Measurements from ENCODE around the gene MTMR10. TPM values are rescaled to one million over a fixed set of nuclear protein-coding genes. Genes with fewer than 3 reads are reported as not detected.

The MTMR10 gene
- total RNA-seq, 1 donor from 2014 or later = 49.6 TPM

GRCh38 chr15:30962079-30962478 lies 29.3 kb downstream of the MTMR10 start:
- no peak for DNase-seq (ENCODE audit: low read depth in 2 of 2)

DNA sequence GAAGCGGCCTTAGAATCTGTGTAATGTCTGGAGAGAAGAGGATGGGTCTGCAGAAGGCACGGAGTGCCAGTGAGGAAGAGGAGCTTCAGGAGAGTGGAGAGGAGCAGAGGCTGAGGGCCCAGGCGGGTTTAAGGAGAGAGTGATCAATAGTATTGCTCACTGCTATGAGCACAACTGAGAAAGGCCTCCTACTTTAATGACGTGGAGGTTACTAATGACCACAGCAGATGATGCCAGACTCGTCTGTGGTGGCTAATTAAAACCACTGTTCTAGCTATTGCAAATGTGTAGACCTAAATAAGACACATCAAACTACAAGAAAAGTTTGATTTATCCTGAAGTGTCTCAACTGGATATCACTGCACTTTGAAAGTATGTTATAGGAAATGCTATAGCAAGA lies 33.2 kb downstream of the MTMR10 start:
- DNase-seq (ENCODE audit: low read depth in 2 of 2) = no peak

GRCh38 chr15:30956216-30957124 lies 35.0 kb downstream of the MTMR10 start:
- no peak for DNase-seq (ENCODE audit: low read depth in 2 of 2)

DNA sequence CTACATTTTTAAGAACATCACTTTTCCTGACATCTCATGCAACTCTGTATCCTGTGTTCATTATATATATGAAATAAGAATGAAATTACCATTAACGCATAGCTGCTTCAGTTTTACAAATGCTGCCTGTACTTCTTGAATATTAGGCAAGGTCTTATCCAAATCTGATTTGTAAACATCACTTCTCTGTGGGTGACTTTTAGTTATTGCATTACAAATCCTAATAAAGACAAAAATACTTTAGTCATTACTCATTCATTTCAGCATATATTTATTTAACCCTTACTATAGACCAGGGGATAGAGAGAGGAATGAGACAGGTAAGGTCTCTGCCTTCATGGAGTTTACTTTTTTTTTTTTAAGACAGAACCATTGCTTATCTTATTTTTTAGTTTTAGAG lies 36.8 kb downstream of the MTMR10 start:
- DNase-seq (ENCODE audit: low read depth in 2 of 2) = no peak

- peak in 1 of 2 donors; percentile 88 for DNase-seq (ENCODE audit: low read depth in 2 of 2)
These were observed 37.6 kb downstream of the MTMR10 start for GRCh38 chr15:30953731-30954378.

DNA sequence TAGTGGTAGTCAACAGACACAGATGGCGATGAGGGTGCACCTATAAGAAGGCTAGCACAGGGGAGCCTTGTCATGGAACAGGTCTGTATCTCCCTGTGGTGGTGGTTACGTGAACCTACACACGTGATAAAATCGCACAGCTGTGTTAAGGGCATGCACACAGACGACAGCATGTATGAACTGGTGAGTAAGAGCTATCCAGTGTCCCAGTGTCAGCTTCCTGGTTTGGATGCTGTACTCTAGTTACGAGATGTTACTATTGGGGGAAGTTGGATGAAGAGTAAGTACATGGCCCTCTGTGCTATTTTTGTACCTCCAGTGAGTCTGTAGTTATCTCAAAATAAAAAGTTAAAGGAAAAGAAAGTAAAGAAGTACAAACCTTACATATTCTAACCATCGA lies 38.2 kb downstream of the MTMR10 start:
- no peak for DNase-seq (ENCODE audit: low read depth in 2 of 2)

- DNase-seq (ENCODE audit: low read depth in 2 of 2) = no peak
These were observed 47.6 kb downstream of the MTMR10 start for GRCh38 chr15:30943654-30944335.

DNA sequence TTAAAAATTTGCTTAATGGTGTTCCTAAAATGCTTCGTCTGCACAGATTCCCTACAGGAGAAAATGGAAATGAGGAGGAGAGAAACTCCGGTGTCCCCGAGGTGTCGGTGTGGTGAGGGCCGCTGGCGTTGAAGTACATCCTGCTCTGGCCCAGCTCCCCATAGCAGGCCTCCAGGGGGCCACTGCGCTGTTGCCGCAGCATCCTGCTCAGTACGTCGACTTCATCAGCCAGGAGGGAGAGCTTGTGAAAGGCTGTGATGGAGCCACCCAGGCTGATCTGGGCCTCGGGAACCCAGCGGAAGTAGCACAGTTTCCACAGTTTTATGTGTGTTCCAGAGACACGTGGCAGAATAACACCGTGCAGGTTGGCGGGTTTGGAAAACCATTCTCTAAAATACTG lies 49.9 kb downstream of the MTMR10 start:
- DNase-seq (ENCODE audit: low read depth in 2 of 2) = no peak

- DNase-seq (ENCODE audit: low read depth in 2 of 2) = no peak
These were observed 51.1 kb downstream of the MTMR10 start for GRCh38 chr15:30940359-30940758.

GRCh38 chr15:30939161-30939560 lies 52.3 kb downstream of the MTMR10 start:
- no peak for DNase-seq (ENCODE audit: low read depth in 2 of 2)

- no peak for DNase-seq (ENCODE audit: low read depth in 2 of 2)
These were observed 58.1 kb downstream of the MTMR10 start for GRCh38 chr15:30933293-30933692.

DNA sequence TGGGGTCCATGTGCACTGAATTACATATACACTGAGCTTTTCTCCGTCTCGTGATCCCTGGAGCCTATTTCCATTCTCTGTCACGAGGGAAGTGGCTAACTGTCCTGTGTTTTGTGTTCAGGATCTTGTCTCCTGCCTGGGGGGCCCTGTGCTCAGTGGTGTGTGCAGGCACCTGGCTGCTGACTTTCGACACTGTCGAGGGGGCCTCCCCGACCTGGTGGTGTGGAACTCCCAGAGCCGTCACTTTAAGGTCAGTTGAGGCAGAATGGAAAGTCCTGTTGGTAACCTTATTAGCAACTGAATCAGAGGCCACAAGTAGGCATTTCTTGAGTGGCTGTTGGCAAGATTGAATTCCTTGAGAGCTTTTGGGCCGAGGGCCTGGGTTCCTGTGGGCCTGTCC lies 61.0 kb downstream of the MTMR10 start:
- no peak for DNase-seq (ENCODE audit: low read depth in 2 of 2)

- DNase-seq (ENCODE audit: low read depth in 2 of 2) = no peak
These were observed 61.4 kb downstream of the MTMR10 start for GRCh38 chr15:30929982-30930381.

DNA sequence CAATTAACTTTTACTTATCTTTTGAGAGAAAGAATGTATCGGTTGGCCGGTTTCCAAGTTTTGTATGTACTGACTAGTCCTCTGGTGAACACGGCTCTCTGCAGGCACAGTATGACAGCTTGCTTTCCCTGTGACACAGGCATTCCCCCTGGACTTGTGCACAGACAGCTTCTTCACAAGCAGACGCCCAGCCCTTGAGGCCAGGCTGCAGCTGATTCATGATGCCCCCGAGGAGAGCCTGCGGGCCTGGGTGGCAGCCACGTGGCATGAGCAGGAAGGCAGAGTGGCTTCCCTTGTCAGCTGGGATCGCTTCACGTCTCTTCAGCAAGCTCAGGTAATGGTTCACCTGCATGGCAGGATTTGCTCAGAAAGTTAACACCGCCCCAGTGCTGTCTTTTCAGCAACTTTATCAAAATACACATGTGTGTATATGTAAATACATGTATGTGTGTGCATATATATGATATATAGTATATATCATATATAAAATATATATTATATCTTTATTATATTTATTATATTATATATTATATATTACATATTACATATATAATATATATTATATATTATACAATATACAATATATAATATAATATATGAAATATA lies 62.3 kb downstream of the MTMR10 start:
- no peak for DNase-seq (ENCODE audit: low read depth in 2 of 2)

DNA sequence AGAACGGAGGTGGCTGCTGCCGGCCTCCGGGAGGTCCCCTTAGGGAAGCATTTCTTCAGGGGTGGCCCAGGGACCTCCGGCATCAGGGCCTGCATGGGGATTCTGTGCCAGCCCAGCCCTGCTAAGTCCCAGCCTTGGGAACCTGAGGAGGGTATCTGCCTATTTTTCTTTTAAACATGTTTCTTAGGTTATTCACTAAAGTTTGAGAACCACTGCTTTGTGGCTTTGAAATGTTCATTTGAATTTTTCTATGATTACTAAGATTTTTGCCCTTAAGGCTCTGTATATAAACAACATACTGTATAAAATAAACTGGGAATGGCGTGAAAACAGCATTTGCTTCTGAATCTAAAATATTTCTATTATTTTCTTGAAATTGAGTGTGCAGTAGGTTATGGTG lies 63.4 kb downstream of the MTMR10 start:
- no peak for DNase-seq (ENCODE audit: low read depth in 2 of 2)

DNA sequence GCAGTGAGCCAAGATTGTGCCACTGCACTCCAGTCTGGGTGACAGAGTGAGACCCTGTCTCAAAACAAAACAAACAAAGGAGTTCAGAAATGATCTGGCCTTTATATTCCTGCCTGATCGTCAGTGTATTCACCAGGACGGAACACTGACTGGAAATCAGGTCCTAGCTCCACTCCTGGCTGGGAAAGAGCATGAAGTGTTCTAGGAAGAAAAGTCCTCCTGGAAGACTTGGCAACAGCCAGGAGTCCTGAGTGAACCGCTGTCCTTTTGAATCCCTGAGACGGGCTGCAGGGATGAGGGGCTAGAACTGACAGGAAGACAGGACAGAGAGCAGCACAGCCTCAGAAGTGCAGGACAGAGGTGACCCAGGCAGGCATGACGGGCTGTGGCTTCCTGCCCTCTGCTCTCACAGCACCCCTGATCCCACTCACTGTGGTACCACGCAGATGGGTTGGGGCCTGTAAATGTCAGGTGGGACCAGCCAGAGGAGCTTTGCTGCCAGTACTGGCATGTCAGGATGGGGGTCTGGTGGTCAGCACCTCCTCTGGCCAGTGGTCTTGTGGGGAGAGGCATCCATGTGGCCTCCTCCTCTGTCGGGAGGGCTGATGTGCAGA lies 64.2 kb downstream of the MTMR10 start:
- no peak for DNase-seq (ENCODE audit: low read depth in 2 of 2)

GRCh38 chr15:30926161-30926560 lies 65.3 kb downstream of the MTMR10 start:
- DNase-seq (ENCODE audit: low read depth in 2 of 2) = no peak

- no peak for DNase-seq (ENCODE audit: low read depth in 2 of 2)
These were observed 65.7 kb downstream of the MTMR10 start for GRCh38 chr15:30925686-30926085.

DNA sequence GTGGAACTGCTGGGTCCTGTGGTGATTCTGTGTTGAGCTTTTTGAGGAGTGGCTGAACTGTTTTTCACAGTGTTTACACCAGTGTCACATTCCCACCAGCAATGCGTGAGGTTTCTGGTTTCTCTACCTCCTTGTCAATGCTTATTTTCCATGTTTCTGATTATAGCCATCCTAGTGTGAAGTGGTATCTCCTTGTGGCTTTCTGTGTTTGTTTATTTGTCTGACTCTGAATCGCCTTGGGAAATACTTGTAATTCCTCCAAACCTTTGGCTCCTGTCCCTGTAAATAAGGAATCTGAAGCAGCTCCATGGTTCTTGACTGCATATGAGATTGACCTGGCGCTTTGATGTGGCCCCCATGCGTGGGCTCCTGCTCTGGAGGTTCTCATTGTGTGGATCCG lies 67.1 kb downstream of the MTMR10 start:
- DNase-seq (ENCODE audit: low read depth in 2 of 2) = no peak

- DNase-seq (ENCODE audit: low read depth in 2 of 2) = no peak
These were observed 68.0 kb downstream of the MTMR10 start for GRCh38 chr15:30923429-30923828.

- DNase-seq (ENCODE audit: low read depth in 2 of 2) = peak; percentile 34 to 64
These were observed 68.7 kb downstream of the MTMR10 start for GRCh38 chr15:30922480-30923311.
